HG03060 (cell line): ENCODE results near the gene ALAD.
A peak's percentile ranks its signal among the peaks of the same experiment; 100 is the strongest.

Source experiments
- ATAC-seq: cut with Tn5 transposase; IDR thresholded peaks from one replicate; pipeline ENCODE4 v1.9.1; 2021; ENCODE audit warnings: low read depth, moderate number of reproducible peaks; ENCODE audit not compliant: unreplicated experiment

Gene ALAD

DNA sequence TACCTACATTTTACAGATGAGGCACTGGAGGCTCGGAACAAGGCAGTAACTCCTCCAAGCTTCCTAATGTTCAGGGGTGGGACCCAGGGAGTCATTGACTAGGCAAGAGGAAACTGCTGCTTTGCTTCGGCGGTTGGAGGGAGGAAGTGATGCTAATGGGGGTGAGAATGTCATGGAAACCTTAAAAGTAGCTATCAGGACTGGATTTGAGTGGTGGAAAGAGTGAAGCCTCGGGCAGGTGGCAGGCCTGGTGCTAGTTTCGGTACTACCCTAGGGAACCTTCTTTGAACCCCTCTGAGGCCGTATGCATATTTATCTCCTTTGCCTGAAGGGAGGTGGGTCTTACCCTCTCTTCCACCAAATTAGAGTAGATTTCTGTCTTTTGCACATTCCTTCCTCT is 50.1 kb downstream of the ALAD start:
- no peak for ATAC-seq

DNA sequence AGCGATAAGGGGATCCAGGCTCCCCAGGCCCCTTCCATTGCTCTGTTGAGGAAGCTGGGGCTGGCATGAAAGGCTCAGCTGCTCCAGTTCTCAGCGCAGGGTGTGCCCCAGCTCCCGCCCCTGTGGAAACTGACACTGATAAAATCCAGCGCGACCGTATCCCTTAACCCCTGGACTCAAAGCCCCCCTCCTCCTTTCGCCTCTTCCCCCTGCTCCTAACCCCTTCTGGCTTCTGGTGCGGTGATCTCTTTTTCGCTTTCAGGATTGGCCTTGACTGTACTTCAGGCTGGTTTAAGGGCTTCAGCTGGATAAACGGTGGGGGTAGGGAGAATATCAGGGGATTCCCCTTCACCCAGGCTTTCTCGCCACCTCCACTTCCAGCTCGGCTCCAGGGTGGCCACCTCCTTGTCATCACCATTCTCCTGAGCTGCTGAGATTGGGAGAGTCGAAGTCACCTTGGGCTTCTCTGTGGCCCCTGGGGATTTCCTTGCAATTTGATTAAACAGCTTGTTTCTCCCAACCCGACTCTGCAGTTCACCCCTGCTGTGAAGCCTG is 50.9 kb downstream of the ALAD start:
- ATAC-seq: no peak

DNA sequence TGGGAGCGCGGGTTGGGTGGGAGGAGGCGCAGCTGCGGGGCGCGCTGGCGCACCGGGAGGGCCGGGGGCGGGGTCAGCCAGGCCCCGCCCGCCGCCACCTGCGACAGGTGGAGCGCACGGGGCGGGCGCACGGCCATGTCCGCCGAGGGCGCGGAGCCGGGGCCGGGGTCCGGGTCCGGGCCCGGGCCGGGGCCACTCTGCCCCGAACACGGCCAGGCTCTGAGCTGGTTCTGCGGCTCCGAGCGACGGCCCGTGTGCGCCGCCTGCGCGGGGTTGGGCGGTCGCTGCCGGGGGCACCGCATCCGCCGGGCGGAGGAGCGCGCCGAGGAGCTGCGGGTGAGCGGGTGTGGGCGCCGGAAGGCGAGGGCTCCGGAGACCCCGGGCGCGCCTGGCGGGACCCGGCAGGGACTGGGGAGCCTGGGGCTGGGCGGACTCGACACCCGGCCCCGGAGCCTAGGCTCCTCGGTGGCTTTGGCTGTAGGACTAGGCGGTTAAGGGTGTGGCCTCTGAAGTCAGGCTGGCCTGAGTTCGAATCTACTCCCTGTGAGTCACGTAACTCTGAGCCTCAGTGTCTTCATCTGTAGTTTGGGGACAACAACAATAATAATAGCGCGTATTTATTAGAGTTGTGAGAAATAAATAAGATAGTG is 51.5 kb downstream of the ALAD start, which contains the start of gene BSPRY:
BSPRY (plus strand) TSS at position 97 of the 650 bp plus-strand sequence; CDS start at position 136, 39 bp downstream.
- no peak for ATAC-seq

DNA sequence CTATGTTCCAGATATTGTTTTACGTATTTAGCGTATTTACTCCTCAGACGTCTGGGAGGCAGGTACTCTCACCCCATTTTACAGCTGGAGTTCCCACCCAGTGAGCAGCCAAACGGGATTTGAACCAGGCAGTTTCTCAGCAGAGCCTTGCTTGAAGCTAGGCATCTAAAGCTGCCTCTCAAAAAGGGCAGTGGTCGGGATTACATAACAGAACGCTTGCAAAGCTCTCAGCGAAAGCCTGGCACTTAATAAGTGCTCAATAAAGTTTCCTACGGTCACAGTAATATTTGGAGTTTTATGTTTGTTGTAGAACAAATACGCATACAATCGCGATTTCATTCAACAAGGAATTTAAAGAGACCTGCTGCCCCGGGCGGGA is 52.0 kb downstream of the ALAD start:
- no peak for ATAC-seq

DNA sequence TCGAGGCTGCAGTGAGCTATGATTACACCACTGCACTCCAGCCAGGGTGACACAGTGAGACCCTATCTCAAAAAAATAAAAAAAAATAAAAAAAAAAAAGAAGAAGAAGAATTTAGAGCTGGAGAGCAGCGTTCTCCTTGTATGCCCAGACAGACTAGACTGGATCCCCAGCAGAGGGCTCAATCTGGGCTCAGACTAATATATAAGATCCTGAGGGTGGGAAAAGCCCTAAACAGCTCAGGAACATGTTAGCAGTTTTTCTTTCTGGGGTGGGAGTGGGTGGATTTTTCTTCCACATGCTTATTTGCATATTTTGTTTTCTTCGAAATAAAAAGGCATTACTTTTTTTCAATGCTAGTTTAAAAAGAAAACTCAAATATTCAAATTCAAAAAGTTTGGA is 52.6 kb downstream of the ALAD start:
- ATAC-seq: no peak

DNA sequence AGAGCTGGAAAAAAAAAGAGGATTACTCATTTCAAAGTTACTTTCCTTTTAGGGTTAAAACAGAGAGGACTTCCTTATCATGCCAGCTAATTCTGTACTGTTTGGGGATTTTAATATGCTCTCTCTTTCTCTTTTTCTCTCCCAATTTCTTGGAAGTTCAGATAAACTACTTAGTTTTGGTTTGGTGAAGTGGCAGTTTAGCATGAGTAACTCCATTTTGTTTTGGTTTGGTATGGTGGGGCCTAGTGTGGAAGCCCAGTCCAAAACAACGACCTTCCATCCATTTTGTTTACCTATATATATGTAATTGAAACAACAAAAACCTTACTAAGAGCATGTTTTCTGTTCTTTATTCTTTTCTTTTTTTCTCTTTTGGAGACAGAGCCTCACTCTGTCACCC is 55.4 kb downstream of the ALAD start:
- no peak for ATAC-seq

DNA sequence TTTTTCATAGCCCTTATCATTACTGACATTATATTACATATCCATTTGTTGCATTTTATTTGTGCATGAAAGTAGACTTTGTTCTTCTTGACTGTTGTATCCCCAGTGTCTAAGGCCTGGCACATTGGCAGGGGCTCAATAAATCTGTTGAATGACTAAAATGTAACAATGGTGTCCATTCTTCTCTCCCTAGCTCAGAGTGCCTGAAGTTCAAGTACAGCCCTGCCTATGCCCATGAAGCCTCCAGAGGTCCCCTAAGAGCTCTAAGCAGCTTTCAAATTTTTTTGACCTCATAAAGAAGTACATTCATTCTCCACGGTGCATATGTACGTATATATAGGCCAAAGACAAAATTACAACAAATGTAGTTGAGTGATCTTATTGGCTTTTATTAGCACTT is 55.9 kb downstream of the ALAD start:
- no peak for ATAC-seq

DNA sequence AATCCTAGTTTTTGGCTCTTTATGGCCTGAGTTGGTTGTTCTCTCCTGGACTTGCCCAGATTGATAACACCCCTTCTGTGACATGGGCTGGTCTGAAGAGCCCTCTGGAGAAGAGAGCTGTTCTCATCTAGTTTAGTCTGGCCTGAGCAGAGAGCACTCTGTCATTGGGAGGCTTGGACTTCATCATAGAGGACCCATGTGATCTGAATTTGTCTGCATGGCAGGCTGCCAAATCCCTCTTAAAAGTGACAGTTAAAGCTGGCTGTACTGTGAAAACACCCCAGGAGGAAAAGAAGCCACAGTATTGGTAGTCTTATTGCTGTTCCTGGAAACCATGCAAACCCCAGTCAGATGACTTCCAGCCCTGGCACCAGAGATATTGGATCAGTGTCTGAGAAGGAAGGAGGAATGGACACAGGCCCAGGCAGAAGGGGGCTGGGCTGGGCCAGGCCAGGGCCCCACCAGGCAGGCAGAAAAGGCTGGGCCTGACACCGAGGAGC is 57.3 kb downstream of the ALAD start:
- ATAC-seq: no peak

DNA sequence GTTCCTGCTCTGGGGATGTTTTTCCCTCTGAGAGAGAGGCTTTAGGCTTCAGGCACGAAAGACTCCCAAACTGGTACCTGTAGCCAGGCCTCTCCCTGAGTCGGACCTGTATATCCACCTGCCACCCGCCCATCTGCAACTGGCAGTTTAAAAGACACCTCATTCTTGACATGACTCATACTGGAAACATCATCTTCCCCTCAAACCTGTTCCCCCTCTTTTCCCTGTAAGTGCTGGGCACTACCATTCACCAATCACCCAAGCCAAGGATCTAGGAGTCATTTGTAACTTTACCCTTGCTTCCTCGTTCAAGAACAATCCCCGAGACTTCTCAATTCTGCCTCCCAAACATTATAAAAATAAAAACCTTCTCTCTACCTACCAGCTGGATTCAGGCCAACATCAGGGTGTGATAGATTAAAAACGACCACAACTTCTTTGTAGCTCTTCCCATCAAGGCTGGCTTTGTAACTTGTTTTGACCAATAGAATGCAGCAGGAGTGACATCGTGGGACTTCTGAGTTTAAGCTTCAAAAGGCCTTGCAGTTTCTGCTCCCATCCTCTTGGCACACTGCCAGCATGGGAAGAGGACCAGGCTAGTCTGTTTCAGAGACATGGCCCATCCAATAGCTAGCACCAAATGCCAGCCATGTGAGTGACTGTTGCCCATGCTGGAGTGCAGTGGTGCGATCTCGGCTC is 59.2 kb downstream of the ALAD start:
- no peak for ATAC-seq

DNA sequence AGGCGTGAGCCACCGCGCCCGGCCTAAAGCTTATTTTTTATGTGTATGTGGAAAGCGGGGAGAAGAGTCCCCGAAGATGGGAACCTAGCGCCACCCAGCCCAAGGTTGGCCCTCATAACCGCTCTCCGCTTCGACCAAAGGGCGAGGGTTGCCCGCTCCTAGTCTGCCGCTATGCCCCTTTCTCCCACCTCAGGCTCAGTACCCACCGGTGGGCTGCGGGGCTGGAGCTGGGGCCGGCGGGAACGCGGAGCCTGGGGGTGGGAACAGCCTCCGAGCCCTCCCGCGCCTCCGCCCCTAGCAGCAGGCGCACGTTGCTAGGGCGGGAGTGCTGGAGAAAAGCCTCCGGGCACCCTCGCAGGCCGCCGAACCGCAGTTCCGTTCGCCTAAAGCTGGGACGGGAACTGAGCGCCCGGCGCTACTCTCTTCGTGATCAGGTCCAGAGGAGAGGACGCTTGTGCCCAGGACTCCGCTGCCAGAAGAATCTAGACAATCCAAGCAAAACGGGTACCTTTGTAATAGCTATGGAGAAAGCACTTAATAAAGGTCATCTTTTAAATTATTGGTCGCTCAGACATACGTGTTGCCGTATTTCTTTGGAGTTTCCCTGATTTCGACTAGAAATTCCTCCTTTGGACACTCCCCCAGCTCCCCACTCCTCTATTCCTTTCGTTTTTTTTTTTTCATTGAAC is 60.9 kb downstream of the ALAD start, which contains the start of gene WDR31:
WDR31 (minus strand) TSS at position 265 of the 689 bp plus-strand sequence. CDS start 8,253 bp downstream, outside the sequence.
- peak; percentile 86 for ATAC-seq

DNA sequence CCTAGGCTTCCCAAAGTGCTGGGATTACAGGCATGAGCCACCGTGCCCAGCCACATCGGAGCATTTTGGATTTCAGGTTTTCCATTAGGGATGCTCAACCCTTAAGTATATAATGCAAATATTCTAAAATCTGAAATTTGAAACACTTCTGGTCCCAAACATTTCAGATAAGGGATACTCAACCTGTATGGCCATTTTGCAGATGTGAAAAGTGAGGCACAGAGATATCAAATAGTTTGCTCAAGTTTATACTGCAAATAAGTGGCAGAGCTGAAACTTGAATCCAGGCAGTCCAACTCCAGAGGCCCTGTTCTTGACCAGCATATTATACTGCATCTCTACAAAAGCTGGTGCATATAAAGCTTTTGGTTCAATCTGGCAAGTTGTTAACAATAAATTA is 63.4 kb downstream of the ALAD start:
- no peak for ATAC-seq
